Measurements from ENCODE around the gene LIMS2.

GRCh38 chr2:127629637-127630036 is 45.7 kb downstream of the LIMS2 start:
- TF ChIP-seq POLR2AphosphoS5 (IDR thresholded peaks at IDR 0.05) (no peak), CTCF (IDR thresholded peaks at IDR 0.05) (no peak), POLR2A (IDR thresholded peaks at IDR 0.05) (no peak)

Measured in upper lobe of left lung (tissue), 4 donors.